GOT3 (cell line): Measurements from ENCODE around the gene HLA-E.
A peak's percentile ranks its signal among the peaks of the same experiment; 100 is the strongest.
"Not testable (repeated sequence)": the region's sequence is repeated elsewhere in the genome, so short reads cannot be mapped to it uniquely, and the experiment has no call there.

Experiments
- DNase-seq: peaks from one replicate; lab custom pipeline; 2025; ENCODE audit warnings: mixed read lengths; lab: John Stamatoyannopoulos, UW

HLA-E gene

GRCh38 chr6:30489081-30490025 is at the start of gene HLA-E:
HLA-E (plus strand) TSS chr6:30489509; CDS start chr6:30489532, 23 bp downstream.
- DNase-seq = peak; percentile 71

GRCh38 chr6:30441171-30441570 is 48.1 kb upstream of the HLA-E start:
- no peak for DNase-seq

GRCh38 chr6:30443657-30444450 is 45.5 kb upstream of the HLA-E start:
- DNase-seq = no peak

GRCh38 chr6:30444451-30444742 is 44.9 kb upstream of the HLA-E start:
- DNase-seq = no peak

- no peak for DNase-seq
These were observed 43.0 kb upstream of the HLA-E start for GRCh38 chr6:30446259-30446658.

DNA sequence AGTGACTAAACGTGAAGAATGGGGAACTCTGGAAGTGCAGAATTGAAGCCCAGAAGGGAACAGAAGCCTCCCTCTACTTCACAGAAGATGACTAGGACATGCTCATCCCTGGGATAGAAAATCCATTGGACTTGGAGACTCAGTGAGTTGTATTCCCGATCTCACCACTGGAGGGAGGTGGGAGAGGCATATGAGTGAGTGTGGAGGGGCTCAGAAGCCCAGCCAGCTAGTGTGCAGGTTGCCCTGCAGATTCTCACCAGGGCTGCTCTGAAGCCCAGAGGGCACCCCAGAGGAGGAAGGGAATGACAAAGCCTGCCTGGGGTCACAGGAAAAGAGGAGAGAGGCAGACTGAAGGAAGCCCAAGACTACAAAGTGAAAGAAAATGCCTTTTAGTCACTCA is 42.1 kb upstream of the HLA-E start:
- no peak for DNase-seq

- no peak for DNase-seq
These were observed 38.8 kb upstream of the HLA-E start for GRCh38 chr6:30450548-30450908.

DNA sequence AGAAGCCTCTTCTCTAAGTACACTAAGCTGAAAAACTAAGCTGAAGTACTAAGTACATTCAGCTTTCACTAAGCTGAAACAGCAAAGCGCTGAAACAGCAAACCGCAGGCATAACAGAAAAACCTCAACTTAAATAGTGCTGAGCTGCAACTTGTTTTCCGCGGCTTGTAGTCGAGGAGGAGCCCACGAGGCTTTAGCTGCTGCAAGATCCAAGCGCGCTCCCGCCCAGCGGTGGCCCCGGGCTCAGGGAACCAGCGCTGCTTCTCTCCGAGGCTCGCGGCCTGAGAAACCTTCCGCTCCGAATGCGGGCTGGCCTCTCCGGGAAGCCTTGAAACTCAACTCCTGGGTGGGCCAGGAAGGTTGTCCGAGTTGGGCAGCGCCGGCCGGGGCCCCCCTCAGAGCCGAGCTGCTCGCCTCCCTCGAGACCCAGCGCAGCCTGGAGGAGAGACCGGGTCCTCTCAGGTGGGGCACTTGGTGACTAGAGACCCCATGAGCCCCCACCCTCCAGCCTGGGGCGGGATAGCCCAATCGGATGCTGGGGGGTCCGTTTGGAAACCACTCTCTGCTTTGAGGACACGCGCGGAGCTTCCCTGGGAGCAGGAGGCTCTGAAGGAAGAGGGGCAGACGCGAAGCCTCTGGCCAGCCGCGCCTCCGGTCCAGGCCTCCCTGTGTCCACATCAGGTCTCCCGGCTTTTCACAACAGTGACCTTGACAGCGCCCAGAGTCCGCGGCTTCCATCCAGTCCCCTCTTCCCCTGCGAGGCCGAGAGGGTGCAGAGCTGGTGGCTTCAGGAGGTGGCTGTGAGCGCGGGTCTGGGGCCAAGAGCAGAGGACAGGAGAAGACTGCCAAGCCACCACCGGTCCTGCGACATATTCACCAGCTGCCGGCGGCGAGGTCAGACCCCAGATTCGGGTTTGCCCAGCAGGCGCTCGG is 38.1 kb upstream of the HLA-E start:
- DNase-seq = no peak

GRCh38 chr6:30452736-30453507 is 36.4 kb upstream of the HLA-E start:
- no peak for DNase-seq

- DNase-seq = no peak
These were observed 35.7 kb upstream of the HLA-E start for GRCh38 chr6:30453508-30454116.

- no peak for DNase-seq
These were observed 30.2 kb upstream of the HLA-E start for GRCh38 chr6:30459145-30459544.

- DNase-seq = no peak
These were observed 28.3 kb upstream of the HLA-E start for GRCh38 chr6:30461055-30461454.

DNA sequence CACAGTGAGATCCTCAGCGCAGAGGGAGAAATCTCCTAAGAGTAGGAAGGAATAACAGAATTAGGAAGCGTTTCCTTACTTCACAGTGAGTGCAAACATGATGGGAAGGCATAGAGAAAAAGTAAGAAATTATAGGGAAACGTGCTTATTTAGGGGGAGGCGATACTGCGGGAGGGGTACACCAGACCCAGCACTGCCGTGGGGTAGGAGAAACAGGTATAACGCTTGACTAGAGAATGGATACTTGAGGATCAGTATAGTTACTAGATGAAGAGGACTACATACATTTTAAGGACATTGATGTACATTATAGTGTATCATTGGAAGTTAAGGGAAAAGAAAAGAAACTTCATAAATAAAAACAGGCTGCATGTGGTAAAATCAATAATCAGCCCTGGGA is 26.8 kb upstream of the HLA-E start:
- no peak for DNase-seq

DNA sequence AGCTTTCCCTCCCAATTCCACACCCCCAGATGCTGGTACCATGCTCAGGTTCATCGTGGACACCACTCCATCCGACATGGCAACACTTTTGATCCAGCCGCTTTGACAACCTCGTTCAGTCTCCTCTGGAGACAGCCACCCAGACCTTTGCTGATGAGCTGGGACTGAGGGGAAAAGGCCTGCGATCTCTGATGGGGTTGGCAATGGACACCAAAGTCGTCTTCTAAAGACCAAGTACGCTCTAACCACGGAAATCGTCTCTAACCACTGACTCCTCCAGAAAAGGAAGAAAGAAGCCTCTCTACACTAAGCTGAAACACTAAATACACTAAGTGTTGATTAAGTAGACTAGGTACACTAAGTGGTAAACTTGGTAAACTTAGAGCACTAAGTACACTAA is 26.1 kb upstream of the HLA-E start:
- no peak for DNase-seq

DNA sequence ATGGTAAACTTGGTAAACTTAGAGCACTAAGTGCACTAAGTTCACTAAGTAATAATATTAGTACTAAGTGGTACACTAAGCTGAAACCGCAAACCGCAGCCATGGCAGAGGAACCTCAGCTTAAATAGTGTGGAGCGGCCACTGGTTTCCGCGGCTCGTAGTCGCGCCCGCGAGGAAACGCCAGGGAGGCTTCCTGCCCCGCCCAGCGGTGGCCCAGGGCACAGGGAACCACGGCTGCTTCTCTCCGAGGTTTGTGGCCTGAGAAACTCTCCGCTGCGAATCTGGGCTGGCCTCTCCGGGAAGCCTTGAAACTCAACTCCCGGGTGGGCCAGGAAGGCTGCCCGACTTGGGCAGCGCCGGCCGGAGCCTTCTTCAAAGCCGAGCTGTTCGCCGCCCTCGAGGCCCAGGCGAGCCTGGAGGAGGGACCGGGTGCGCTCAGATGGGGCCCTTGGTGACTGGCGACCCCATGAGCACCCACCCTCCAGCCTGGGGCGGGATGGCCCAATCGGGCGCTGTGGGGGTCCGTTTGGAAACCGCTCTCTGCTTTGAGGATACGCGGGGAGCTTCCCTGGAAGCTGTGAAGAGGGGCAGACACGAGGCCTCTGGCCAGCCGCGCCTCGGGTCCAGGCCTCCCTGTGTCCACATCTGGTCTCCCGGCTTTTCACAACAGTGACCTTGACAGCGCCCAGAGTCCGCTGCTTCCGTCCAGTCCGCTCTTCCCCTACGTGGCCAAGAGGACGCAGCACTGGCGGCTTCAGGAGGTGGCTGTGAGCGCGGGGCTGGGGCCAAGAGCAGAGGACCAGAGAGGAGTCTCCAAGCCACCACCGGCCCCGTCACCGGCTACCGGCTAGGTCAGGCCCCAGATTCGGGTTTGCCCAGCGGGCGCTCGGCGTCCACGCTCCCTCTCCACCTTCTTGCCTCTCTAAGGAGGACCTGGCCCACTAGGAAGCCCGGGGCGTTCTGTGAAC is 25.4 kb upstream of the HLA-E start:
- no peak for DNase-seq

GRCh38 chr6:30465595-30466306 is 23.6 kb upstream of the HLA-E start:
- DNase-seq = no peak

- DNase-seq = no peak
These were observed 18.3 kb upstream of the HLA-E start for GRCh38 chr6:30470968-30471367.

GRCh38 chr6:30475116-30475515 is 14.2 kb upstream of the HLA-E start:
- not testable (repeated sequence) for DNase-seq

DNA sequence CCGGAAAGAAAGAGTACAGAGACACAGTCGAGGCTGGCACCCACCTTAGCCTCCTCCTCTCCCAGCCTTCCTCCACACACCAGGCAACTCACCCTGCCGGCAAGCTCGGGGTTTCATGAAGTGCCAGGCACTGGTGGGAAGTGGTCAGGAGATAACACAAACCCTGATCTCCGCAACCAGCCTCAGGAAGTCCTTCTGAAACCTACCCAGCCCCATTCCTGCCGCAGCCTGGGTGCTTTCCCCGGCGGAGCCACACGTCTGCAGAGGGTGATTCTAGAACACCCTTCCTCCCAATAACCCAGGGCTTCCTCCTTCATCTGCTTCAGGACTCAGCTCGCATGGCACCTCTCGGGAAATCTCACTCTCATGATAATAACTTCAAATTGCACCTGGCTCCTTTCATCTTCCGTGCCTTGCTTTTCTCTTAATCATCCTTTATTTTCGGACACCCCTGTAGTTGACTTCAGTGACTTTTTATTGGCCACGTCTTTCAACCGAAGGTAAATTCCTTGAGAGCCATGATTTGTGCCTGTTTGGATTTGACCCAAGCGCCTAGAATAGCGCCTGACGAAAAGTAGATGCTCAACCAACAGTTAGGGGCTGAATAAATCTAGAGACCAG is 8.7 kb upstream of the HLA-E start:
- no peak for DNase-seq
